K562 (cell line): ENCODE data around the gene SLC2A8. TPM values are rescaled to one million over a fixed set of nuclear protein-coding genes. Genes with fewer than 3 reads are reported as not detected.

ENCODE experiments used
- CEBPB ChIP-seq: fragments of 450-650 bp; IDR thresholded peaks from 2 replicates; pipeline ENCODE4 v1.6.1; 2016; ENCODE audit warnings: missing genetic modification characterization, missing compliant biosample characterization
- CHAMP1 ChIP-seq: fragments of 450-650 bp; IDR thresholded peaks from 2 replicates; pipeline ENCODE4 v1.6.1; 2016; ENCODE audit warnings: mild to moderate bottlenecking
- HDAC6 ChIP-seq: IDR thresholded peaks from 2 replicates; pipeline ENCODE4 v1.6.1; 2012; ENCODE audit warnings: low read depth, mild to moderate bottlenecking, control low read depth, inconsistent platforms, low read length, moderate library complexity
- KAT2B ChIP-seq: IDR thresholded peaks from one replicate; pipeline ENCODE4 v1.6.1; 2012; ENCODE audit warnings: low read depth, mild to moderate bottlenecking, control low read depth, inconsistent platforms, low read length, moderate library complexity
- KLF10 ChIP-seq: fragments of 250-450 bp; sonication (Bioruptor Pico); IDR thresholded peaks from 2 replicates; pipeline ENCODE4 v1.6.1; 2021; ENCODE audit warnings: matching md5 sums
- MEF2A ChIP-seq: IDR thresholded peaks from 2 replicates; pipeline ENCODE4 v1.6.1; 2011; ENCODE audit warnings: low read depth, mild to moderate bottlenecking, low read length, moderate library complexity; ENCODE audit not compliant: control insufficient read depth
- MXD1 ChIP-seq: fragments of 250-450 bp; sonication (Bioruptor Pico); IDR thresholded peaks from 2 replicates; pipeline ENCODE4 v1.8.0; 2021; ENCODE audit warnings: borderline replicate concordance, mild to moderate bottlenecking, moderate library complexity; ENCODE audit not compliant: poor library complexity, severe bottlenecking
- PPARD ChIP-seq: fragments of 250-450 bp; sonication (Bioruptor Pico); IDR thresholded peaks from 2 replicates; pipeline ENCODE4 v1.8.0; 2022; ENCODE audit warnings: inconsistent platforms, mild to moderate bottlenecking, moderate library complexity
- RERE ChIP-seq: sonication (generic); formaldehyde crosslinking; IDR thresholded peaks from 2 replicates; pipeline ENCODE4 v1.8.0; 2023; ENCODE audit warnings: missing genetic modification reagents, mild to moderate bottlenecking, borderline replicate concordance
- SMAD4 ChIP-seq: fragments of 250-450 bp; sonication (Bioruptor Pico); conservative IDR thresholded peaks from 2 replicates; pipeline ENCODE4 v1.8.0; 2021; ENCODE audit warnings: inconsistent platforms, mild to moderate bottlenecking, moderate library complexity
- SRSF7 ChIP-seq: fragments of 200-400 bp; formaldehyde crosslinking; optimal IDR thresholded peaks from 2 replicates; pipeline ENCODE3; 2017; ENCODE audit warnings: mild to moderate bottlenecking, low read depth, low read length
- TEAD4 ChIP-seq, 2 experiments: sonication (generic) in 1 of 2; formaldehyde crosslinking in 1 of 2; IDR thresholded peaks; 2 replicates each; pipeline versions ENCODE4 v1.6.1 to v1.8.0; 2012 to 2022; ENCODE audit warnings: borderline replicate concordance in 1 of 2, inconsistent platforms in 1 of 2, low read length in 1 of 2, mild to moderate bottlenecking in 1 of 2, missing genetic modification reagents in 1 of 2
- ZBED1 ChIP-seq: IDR thresholded peaks from 2 replicates; pipeline ENCODE4 v1.6.1; 2014
- ZBTB26 ChIP-seq: fragments of 450-650 bp; formaldehyde crosslinking; IDR thresholded peaks from 2 replicates; pipeline ENCODE4 v1.4.0; 2022; ENCODE audit warnings: missing genetic modification characterization
- ZKSCAN3 ChIP-seq: fragments of 250-450 bp; sonication (Bioruptor Pico); IDR thresholded peaks from 2 replicates; pipeline ENCODE4 v1.4.0; 2020
- ZNF263 ChIP-seq: sonication (generic); formaldehyde crosslinking; IDR thresholded peaks from 2 replicates; pipeline ENCODE4 v1.8.0; 2022; ENCODE audit warnings: mild to moderate bottlenecking, missing genetic modification reagents, borderline replicate concordance
- ZNF41 ChIP-seq: fragments of 250-450 bp; sonication (Bioruptor Pico); conservative IDR thresholded peaks from 2 replicates; pipeline ENCODE4 v1.4.0; 2020; ENCODE audit warnings: mild to moderate bottlenecking
- polyA plus RNA-seq, 8 experiments: library from polyadenylated mRNA; depleted of rRNA in 4 of 8; stranded (reverse) in 5 of 8; unstranded in 3 of 8; fragments of >200 nt; fragmentation: Nextera tagmentation in 2 of 8; fragmentation: Illumina TruSeq in 1 of 8; extraction: Ambion mirVana in 2 of 8; extraction: Trizol in 1 of 8; gene quantifications; 2 replicates each; pipeline versions ENCODE4 v1.2.1 to v1.2.3, GENCODE V29; 2011 to 2014; ENCODE audit warnings: inconsistent platforms in 1 of 8, missing spikeins in 1 of 8
- total RNA-seq, 7 experiments: library from RNA; depleted of rRNA in 6 of 7; stranded (reverse); fragments of >200 nt in 6 of 7; fragmentation: Illumina TruSeq in 2 of 7; extraction: Trizol in 2 of 7; gene quantifications; 2 replicates each; pipeline versions ENCODE4 v1.2.1 to v1.2.3, GENCODE V29; 2011 to 2021; ENCODE audit warnings: low replicate concordance in 1 of 7

SLC2A8 gene
- total and polyA plus RNA-seq, 9 of the 15 experiments (the other 6 are each of a cell fraction or from before 2014, with no cell fraction given) = 0.13 to 12.9 (median 5.2) TPM

GRCh38 chr9:127423934-127424675, 27.1 kb downstream of the SLC2A8 start, which contains the start of gene ZNF79 (continued):
- TF ChIP-seq CHAMP1 (no peak), ZNF41 (CRISPR knock-in tag) (no peak), KAT2B (no peak), SRSF7 (no peak), TEAD4 (IDR thresholded peaks at IDR 0.05; ENCODE audit: low read length) (peak; percentile 56; the same call in 1 of the 2 replicates), TEAD4 (CRISPR knock-in tag; IDR thresholded peaks at IDR 0.05; ENCODE audit: borderline replicate concordance) (no peak), MXD1 (peak; percentile 30), CEBPB (no peak), RERE (CRISPR knock-in tag) (no peak), ZBED1 (no peak; the same call in 1 of the 2 replicates), KLF10 (CRISPR knock-in tag) (no peak), ZKSCAN3 (CRISPR knock-in tag) (no peak), ZNF263 (CRISPR knock-in tag) (peak; percentile 15; the same call in 1 of the 2 replicates), ZBTB26 (CRISPR knock-in tag) (no peak), HDAC6 (no peak), SMAD4 (no peak), PPARD (CRISPR knock-in tag) (no peak), MEF2A (no peak)
